Muscle layer of duodenum (tissue), 2 donors: Measurements from ENCODE around the gene TBCD.
"Not testable (repeated sequence)": the region's sequence is repeated elsewhere in the genome, so short reads cannot be mapped to it uniquely, and the experiment has no call there.

Source experiments
- H3K27ac ChIP-seq: one replicate; pipeline ENCODE4 v1.7.0; 2013; ENCODE audit warnings: mild to moderate bottlenecking, low read length
- H3K27me3 ChIP-seq: one replicate; pipeline ENCODE4 v1.7.0; 2013; ENCODE audit warnings: low read depth, mild to moderate bottlenecking, control low read depth, low read length
- H3K36me3 ChIP-seq, 2 donors: one replicate each; pipeline ENCODE4 v1.7.0; 2013; ENCODE audit warnings: low read length in 2 of 2, control low read depth in 1 of 2, mild to moderate bottlenecking in 1 of 2; ENCODE audit not compliant: insufficient read depth in 2 of 2, control insufficient read depth in 1 of 2
- H3K4me1 ChIP-seq, 2 donors: one replicate each; pipeline ENCODE4 v1.7.0; 2013; ENCODE audit warnings: low read length in 2 of 2, mild to moderate bottlenecking in 2 of 2, control low read depth in 1 of 2, moderate library complexity in 1 of 2; ENCODE audit not compliant: insufficient read depth in 2 of 2, control insufficient read depth in 1 of 2
- H3K4me3 ChIP-seq, 2 donors: one replicate each; pipeline ENCODE4 v1.7.0; 2013; ENCODE audit warnings: low read length in 2 of 2, low read depth in 1 of 2, mild to moderate bottlenecking in 1 of 2
- H3K9me3 ChIP-seq, 2 donors: one replicate each; pipeline ENCODE4 v1.7.0; 2013; ENCODE audit warnings: low read length in 2 of 2, control low read depth in 1 of 2, mild to moderate bottlenecking in 1 of 2; ENCODE audit not compliant: control insufficient read depth in 1 of 2
- donor health status: healthy.

TBCD gene

GRCh38 chr17:82751171-82751570 is 694 bp upstream of the TBCD start:
- peaks cover 0 to 2% of the 10 kb centered on the region in 2 donors for H3K9me3 ChIP-seq
- no peak overlapping the region for H3K27ac ChIP-seq
- no peaks in the 10 kb centered on the region for H3K27me3 ChIP-seq
- peaks cover 5 to 14% of the 10 kb centered on the region in 2 donors for H3K4me1 ChIP-seq
- H3K36me3 ChIP-seq: no peaks in the 10 kb centered on the region
- H3K4me3 ChIP-seq: peak overlapping the region in 1 of 2 donors; percentile 60

- H3K9me3 ChIP-seq: no peaks in the 10 kb centered on the region
- H3K4me1 ChIP-seq: peaks cover 5 to 14% of the 10 kb centered on the region in 2 donors
- H3K4me3 ChIP-seq: peak overlapping the region; percentile 68 to 88
- H3K27me3 ChIP-seq: no peaks in the 10 kb centered on the region
- no peak overlapping the region for H3K27ac ChIP-seq
- no peaks in the 10 kb centered on the region for H3K36me3 ChIP-seq
Measured at GRCh38 chr17:82752371-82753200, 721 bp downstream of the TBCD start.

- Histone ChIP-seq H3K27me3 (no peaks in the 10 kb centered on the region), H3K36me3 (no peaks in the 10 kb centered on the region), H3K4me1 (peaks cover 5 to 14% of the 10 kb centered on the region in 2 donors), H3K9me3 (no peaks in the 10 kb centered on the region), H3K4me3 (peak overlapping the region; percentile 68 to 88), H3K27ac (no peak overlapping the region)
Measured at GRCh38 chr17:82753201-82753464, 1.3 kb downstream of the TBCD start.

GRCh38 chr17:82754297-82755208 is 2.7 kb downstream of the TBCD start:
- no peaks in the 10 kb centered on the region for H3K9me3 ChIP-seq
- no peak overlapping the region for H3K27ac ChIP-seq

GRCh38 chr17:82756166-82756565 is 4.3 kb downstream of the TBCD start:
- H3K9me3 ChIP-seq: no peaks in the 10 kb centered on the region
- H3K4me3 ChIP-seq: no peak overlapping the region
- no peaks in the 10 kb centered on the region for H3K36me3 ChIP-seq
- H3K4me1 ChIP-seq: peaks cover 5 to 14% of the 10 kb centered on the region in 2 donors
- H3K27me3 ChIP-seq: no peaks in the 10 kb centered on the region
- H3K27ac ChIP-seq: no peak overlapping the region

More at GRCh38 chr17:82754297-82755208, 2.7 kb downstream of the TBCD start:
- Histone ChIP-seq H3K27me3 (no peaks in the 10 kb centered on the region), H3K4me1 (peaks cover 5 to 14% of the 10 kb centered on the region in 2 donors), H3K36me3 (no peaks in the 10 kb centered on the region), H3K4me3 (no peak overlapping the region)

- Histone ChIP-seq H3K4me3 (no peak overlapping the region), H3K4me1 (peaks cover 0 to 3% of the 10 kb centered on the region in 2 donors), H3K9me3 (no peaks in the 10 kb centered on the region), H3K36me3 (peaks cover 15 to 32% of the 10 kb centered on the region in 2 donors), H3K27me3 (no peaks in the 10 kb centered on the region), H3K27ac (no peak overlapping the region)
Measured at GRCh38 chr17:82765371-82765770, 13.5 kb downstream of the TBCD start.

GRCh38 chr17:82767041-82767754 is 15.3 kb downstream of the TBCD start:
- Histone ChIP-seq H3K27ac (no peak overlapping the region), H3K4me3 (no peak overlapping the region), H3K27me3 (no peaks in the 10 kb centered on the region), H3K4me1 (peaks cover 0 to 3% of the 10 kb centered on the region in 2 donors), H3K9me3 (no peaks in the 10 kb centered on the region), H3K36me3 (peaks cover 19 to 34% of the 10 kb centered on the region in 2 donors)

GRCh38 chr17:82769041-82769440 is 17.2 kb downstream of the TBCD start:
- peaks cover 19 to 46% of the 10 kb centered on the region in 2 donors for H3K36me3 ChIP-seq
- H3K4me1 ChIP-seq: peaks cover 0 to 3% of the 10 kb centered on the region in 2 donors
- H3K9me3 ChIP-seq: no peaks in the 10 kb centered on the region
- no peak overlapping the region for H3K27ac ChIP-seq
- H3K4me3 ChIP-seq: no peak overlapping the region
- no peaks in the 10 kb centered on the region for H3K27me3 ChIP-seq

- Histone ChIP-seq H3K27me3 (no peaks in the 10 kb centered on the region), H3K27ac (no peak overlapping the region), H3K36me3 (peaks cover 19 to 34% of the 10 kb centered on the region in 2 donors), H3K4me3 (no peak overlapping the region), H3K4me1 (peaks cover 0 to 7% of the 10 kb centered on the region in 2 donors), H3K9me3 (no peaks in the 10 kb centered on the region)
Measured at GRCh38 chr17:82772026-82772425, 20.2 kb downstream of the TBCD start.

GRCh38 chr17:82774456-82774855 is 22.6 kb downstream of the TBCD start:
- H3K27me3 ChIP-seq, H3K9me3 ChIP-seq, H3K4me1 ChIP-seq, H3K27ac ChIP-seq: not testable (repeated sequence)
- H3K4me3 ChIP-seq: peak overlapping the region in 1 of 2 donors; percentile 42
- peaks cover 3 to 14% of the 10 kb centered on the region in 2 donors for H3K36me3 ChIP-seq
